SJSA1 (cell line): Measurements from ENCODE around the gene POP5. TPM values are rescaled to one million over a fixed set of nuclear protein-coding genes. Genes with fewer than 3 reads are reported as not detected.

Experiments used
- total RNA-seq: library from RNA; depleted of rRNA; stranded (reverse); fragments of >200 nt; shearing (Covaris generic); gene quantifications from 2 replicates; pipeline ENCODE4 v1.2.3, GENCODE V29; 2014; rRNA removed

POP5 gene
- total RNA-seq, 1 experiment from 2014 or later = 44.8 TPM

Other genes starting within 250 kb of the POP5 start
- not detected in 2 replicates for gene MSI1, start 212.2 kb downstream of the POP5 start, total RNA-seq
- 529 and 935 TPM in 2 replicates for gene COX6A1, start 143.3 kb downstream of the POP5 start, total RNA-seq
- 41.3 and 44.8 TPM in 2 replicates for gene TRIAP1, start 135.0 kb downstream of the POP5 start, total RNA-seq
- gene GATC, start 135.0 kb downstream of the POP5 start, total RNA-seq = 16.3 and 20.2 TPM in 2 replicates
- gene SRSF9, start 111.7 kb downstream of the POP5 start, total RNA-seq = 199 and 263 TPM in 2 replicates
- gene DYNLL1, start 85.3 kb downstream of the POP5 start, total RNA-seq = 251 and 497 TPM in 2 replicates
- gene COQ5, start 52.2 kb downstream of the POP5 start, total RNA-seq = 42.3 and 47.8 TPM in 2 replicates
- 45.3 and 54.7 TPM in 2 replicates for gene RNF10, start 47.0 kb downstream of the POP5 start, total RNA-seq
- gene CABP1, start 59.2 kb upstream of the POP5 start, total RNA-seq = not detected in 2 replicates
- 70.0 and 84.6 TPM in 2 replicates for gene MLEC, start 105.7 kb upstream of the POP5 start, total RNA-seq
- 4.7 and 6.9 TPM in 2 replicates for gene UNC119B, start 129.1 kb upstream of the POP5 start, total RNA-seq
- gene ACADS, start 144.4 kb upstream of the POP5 start, total RNA-seq = 6.8 and 11.1 TPM in 2 replicates